ENCODE data around the gene TCF7L1.
A peak's percentile ranks its signal among the peaks of the same experiment; 100 is the strongest.

TCF7L1 gene

GRCh38 chr2:85230679-85231467 is 97.7 kb downstream of the TCF7L1 start:
- ATAC-seq (no peak), DNase-seq (no peak)

DNA sequence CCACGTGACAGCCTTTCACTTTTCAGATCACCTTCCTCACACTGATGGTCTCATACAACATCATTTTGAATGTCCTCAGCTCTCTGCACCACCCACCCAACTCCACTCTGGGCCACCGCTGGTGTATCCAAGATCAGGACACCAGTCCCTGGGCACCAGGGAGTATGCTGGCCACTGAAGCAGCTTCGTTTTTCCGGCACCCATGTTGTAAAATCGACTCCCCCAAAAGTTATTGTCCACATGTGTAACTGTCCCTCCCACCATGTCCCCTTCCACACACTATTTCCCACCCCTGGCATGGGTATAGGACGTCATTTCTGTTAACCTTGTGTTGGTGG is 98.2 kb downstream of the TCF7L1 start:
- DNase-seq (no peak), ATAC-seq (no peak)

DNA sequence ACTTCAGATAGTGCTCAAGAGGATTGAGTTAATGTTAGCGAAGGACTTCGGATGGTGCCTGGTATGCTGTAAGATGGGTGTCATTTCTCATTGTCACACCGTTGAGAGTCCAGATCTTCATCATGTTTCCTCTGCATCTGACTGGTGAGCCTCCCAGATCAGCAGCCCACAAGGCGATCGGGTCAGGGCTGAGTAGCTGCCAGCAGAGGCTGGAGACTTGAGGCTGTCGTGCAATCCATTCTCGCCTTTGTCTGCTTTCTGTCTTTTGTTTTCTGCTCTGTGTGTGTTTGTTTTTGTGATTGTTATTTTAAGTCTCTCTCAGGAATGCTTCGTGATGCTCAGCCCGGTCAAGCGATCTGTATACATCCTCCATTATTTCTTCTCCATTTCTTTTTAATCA is 98.8 kb downstream of the TCF7L1 start:
- DNase-seq (no peak), ATAC-seq (no peak)

GRCh38 chr2:85234868-85235267 is 101.7 kb downstream of the TCF7L1 start:
- DNase-seq (no peak), ATAC-seq (no peak)

GRCh38 chr2:85235281-85235680 is 102.1 kb downstream of the TCF7L1 start:
- ATAC-seq, result no peak

DNA sequence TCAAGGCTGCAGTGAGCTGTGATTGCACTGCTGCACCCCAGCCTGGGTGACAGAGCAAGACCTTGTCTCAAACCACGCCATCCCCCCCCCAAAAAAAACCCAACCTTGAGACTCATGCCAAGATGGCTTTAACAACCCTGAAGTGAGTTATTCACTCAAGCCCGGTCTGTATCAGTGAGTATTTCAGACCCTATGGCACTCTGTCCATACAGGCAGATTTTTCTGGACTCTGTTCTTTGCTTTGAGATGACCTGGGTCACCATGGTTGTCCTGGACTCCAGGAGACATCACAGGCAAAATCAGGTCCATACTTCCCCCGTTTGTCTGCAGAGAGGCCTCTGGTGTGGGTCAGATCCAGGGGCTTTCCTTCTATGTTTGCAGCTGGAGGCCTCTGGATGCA is 102.9 kb downstream of the TCF7L1 start:
- ATAC-seq (no peak), DNase-seq (no peak)

More at GRCh38 chr2:85235281-85235680, 102.1 kb downstream of the TCF7L1 start:
- no peak for DNase-seq

GRCh38 chr2:85237849-85238565 is 104.8 kb downstream of the TCF7L1 start:
- ATAC-seq (no peak), DNase-seq (no peak)

DNA sequence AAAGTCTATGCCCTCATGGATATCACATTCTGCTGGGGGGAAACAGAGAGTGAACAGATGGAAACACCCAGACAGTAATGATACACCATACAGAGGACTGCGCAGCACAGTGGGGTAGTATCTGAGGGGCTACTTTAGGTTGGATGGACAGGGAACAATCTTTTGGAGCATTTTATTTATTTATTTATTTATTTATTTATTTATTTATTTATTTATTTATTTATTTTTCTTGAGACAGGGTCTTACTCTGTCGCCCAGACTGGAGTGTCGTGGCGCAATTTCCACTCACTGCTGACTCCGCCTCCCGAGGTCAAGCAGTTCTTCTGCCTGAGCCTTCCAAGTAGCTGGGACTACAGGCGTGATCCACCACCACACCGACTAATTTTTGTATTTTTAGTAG is 105.4 kb downstream of the TCF7L1 start:
- DNase-seq (no peak), ATAC-seq (no peak)

DNA sequence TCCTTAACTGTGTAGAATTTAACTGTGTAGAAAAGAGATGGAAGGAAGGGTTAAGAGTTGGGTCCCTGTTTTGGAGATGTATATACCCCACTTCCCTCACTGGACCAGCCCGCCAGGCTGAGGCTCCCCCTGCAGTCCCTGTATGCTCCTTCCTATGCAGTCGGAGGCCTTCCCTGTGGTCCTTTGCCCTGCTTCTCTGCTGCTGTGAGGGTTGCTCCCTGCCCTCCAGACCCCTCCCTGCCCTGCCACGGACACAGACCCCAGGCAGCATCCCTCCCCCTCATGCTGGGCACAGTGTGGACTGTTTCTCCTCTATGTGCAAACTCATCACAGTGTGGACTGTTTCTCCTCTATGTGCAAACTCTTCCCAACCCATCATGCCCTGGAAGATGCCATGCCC is 105.9 kb downstream of the TCF7L1 start:
- ATAC-seq (no peak), DNase-seq (no peak)

DNA sequence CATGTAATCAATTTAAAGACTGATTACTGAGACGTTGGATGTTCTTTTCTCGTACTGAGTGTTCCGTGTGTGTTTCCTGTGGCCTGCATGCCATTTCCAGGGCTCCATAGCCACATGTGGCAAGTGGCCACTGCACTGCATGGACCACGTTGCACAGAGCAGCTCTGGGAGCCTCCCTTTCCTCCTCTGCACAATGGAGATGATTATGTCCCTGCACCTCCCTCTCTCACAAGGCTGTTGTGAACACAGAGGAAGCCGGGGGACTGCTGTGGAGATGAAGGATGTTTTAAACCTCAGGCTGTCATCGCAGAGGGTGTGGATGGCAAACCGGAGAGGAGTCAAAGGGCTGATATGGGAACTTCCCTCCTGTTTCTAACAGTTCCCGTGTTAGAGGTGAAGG is 106.9 kb downstream of the TCF7L1 start:
- no peak for DNase-seq
- ATAC-seq, result no peak

DNA sequence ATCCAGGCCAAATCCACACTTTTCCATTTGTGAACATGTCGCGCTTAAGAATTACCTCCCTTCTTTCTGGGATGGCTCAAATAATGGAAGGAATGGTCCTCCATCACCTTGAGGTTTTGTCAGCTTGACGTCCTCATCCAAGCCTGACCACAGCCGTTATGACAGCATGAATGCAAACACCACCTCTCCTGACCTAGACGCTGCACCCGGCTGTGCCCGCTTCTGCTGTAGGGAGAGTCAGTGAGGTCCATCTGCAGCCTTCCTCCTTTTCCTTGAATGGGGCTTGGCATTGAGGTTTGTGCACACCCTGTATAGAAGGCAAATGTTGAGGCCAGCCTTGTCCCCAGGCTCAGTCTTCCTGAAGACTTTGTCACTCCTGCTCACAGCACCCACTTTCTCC is 109.1 kb downstream of the TCF7L1 start:
- no peak for DNase-seq
- ATAC-seq, result no peak

DNA sequence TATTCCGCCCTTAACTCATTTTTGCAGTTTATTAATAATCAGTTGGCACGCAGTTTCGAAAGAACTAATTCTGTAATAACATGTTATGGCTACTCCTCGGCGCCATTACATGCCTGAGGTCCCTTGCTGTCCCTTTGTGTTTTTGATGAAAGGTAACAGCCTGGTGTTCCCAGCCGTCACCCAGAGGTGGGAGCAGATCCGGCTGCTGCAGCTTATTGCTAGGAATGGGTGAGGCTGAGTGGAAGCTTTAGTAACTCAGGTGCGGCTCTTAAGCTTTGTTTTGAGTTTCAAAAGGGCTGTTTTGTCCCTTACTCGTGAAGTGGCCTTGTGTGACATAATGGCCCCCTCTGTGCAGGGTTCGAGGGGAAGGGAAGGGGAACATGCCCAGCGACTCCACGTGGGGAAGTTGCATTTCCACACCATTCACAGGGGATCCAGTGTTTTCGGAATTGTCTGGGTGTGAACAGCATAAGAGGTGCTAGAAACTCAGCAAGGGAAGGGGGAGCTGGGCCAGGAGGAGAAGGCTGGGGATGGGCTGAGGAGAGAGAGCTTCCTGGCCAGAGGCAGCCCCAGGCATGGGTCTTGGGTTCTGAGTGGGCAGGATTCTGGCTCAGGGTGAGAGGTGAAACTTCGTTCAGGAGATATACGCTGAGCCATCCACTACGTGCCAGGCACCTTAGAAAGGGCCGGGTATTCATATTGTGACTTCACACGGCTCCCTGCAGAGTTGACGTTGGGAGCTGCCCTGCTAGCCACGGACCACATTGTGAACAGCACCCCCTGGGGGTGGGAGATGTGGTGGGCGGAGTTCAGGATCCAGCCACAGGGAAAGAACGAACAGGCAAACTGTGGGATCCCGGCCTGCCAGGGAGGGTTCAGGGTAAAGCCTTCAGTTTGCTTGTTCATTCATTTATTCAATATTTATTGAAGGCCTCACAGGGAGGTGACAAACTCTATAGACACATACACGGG is 110.2 kb downstream of the TCF7L1 start:
- ATAC-seq (no peak), DNase-seq (peak; percentile 35)

DNA sequence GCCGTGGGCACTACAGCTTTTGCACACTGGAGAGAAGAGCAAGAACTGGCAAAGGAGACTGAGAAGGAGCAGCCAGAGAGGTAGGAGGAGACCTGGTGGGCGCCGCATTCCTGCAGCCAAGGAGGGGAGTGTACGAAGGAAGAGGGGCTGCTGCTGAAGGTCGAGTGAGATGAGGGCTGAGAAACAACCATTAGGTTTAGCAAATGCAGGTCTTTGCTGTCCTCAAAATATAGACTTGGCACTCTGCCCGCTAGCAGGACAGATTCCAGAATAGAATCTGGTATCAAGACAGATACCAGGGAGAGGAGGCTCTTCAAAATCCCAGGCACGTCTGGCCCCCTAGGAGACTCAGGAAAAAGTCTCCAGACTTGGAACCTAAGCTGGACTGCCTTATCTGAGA is 111.6 kb downstream of the TCF7L1 start:
- ATAC-seq, result no peak
- DNase-seq, result no peak

DNA sequence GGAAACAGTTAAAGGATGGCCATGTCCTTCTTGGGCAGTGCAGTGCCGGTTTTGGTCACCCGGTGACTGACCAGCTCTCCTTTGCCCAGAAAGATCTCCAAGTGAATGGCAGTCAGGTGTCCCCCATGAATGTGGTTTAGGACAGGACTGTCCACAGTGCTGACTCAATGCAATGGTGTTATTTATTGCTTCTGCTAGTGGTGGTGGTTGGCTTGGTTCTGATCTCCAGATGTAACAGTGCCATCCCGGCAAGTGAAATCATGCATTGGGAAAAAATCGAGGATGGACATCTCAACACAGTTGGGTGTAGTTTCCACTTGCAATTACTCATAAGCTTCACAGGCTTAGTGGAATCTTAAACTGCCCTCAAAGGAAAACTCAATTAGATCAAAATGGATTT is 112.7 kb downstream of the TCF7L1 start:
- ATAC-seq, result no peak
- DNase-seq, result no peak

DNA sequence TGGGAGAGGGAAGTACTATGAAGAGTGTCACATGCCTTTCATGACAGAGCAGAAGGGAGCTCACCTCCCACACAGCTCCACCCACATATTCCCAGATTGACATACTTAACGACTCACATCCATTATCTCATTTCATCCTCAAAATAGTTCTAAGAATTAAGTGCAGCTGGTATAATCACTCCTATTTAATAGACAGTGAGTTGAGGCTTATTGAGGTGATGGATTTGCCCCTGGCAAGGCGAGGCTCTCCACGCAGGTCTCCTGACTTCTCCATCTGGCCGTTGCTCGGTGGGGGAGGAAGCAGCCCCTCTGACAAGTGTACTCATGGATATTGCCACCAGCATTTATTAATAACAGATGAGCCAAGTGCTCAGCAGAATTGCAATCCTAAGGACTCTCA is 113.2 kb downstream of the TCF7L1 start:
- ATAC-seq, result no peak

DNA sequence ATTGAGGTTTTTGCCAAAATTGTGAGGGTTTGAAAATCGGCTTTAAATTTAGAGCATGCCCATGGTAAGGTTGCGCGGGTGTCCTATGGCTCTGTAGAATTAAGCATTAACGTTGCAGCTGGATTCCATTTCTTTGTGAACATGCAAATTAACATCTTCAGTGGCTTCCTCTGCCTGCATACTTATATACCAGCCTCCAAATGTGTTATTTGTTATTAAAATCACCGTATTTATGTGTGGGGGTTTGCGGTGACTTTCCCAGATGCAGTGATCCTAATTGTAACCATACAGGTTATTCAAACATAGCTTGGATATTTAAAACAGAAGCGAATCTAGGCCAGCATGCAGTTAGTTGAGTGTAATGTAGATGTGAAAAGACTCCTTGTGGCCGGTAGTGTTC is 114.4 kb downstream of the TCF7L1 start:
- no peak for DNase-seq
- ATAC-seq, result no peak

More for the DNA sequence above, 113.2 kb downstream of the TCF7L1 start:
- DNase-seq, result no peak

DNA sequence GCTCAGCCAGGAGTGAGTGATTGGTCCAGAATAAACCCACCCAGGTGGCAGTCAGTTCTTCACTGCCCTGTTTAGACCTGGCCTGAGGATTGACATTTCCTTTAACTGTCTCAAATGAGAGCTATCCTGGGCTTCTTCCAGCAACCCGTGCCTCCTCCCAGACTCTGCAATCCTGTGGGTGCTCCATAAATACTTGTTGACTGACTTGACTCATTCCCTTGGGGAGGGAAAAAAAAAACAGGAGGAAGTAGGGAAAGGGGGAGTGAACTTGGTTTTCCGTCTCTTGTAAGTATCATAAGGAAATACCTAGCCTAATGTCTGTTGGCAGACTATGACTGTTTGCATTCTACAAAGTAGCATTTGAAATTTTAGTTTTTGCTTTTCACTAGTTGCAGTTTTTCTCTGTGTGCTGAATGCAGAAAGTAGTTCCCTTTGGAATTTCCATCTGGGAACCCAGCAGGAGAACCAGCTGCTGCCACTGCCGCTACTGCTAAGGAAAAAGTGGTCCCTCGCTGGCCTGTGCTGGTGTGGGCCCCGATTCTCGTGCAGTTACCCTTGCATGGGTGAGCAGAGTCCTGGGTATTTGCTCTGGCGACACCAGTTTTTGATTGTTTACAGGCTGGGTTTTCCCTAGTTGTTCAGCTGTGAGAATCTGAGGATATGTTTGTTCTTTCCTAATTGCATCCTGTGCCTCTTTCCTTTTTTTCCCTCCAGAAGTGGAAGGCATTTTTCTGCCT is 115.7 kb downstream of the TCF7L1 start:
- ATAC-seq, result no peak

GRCh38 chr2:85250045-85250444 is 116.9 kb downstream of the TCF7L1 start:
- ATAC-seq (no peak), DNase-seq (no peak)

More for the DNA sequence above, 115.7 kb downstream of the TCF7L1 start:
- DNase-seq, result no peak

- ATAC-seq (no peak), DNase-seq (no peak)
These were observed 118.0 kb downstream of the TCF7L1 start for GRCh38 chr2:85251070-85251616.

DNA sequence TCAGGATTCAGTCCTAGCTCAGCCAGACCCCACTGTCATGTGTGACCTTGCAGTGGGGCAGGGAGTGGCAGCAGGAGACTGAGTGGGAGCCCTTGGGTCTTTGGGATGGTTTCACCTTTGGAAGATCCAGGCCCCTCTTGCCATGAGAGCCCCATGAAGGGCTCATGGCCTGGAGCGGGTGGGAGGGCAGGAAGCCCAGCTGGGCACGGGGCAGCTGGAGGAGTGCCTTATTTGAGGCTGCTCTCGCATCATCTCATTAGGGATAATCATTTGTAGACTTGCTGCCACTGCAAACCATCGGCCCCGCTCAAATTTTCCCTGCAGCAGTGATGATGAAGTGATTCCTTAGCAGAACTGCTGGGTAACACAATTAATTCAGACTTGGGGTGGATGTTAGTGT is 120.7 kb downstream of the TCF7L1 start:
- DNase-seq (no peak), ATAC-seq (no peak)

DNA sequence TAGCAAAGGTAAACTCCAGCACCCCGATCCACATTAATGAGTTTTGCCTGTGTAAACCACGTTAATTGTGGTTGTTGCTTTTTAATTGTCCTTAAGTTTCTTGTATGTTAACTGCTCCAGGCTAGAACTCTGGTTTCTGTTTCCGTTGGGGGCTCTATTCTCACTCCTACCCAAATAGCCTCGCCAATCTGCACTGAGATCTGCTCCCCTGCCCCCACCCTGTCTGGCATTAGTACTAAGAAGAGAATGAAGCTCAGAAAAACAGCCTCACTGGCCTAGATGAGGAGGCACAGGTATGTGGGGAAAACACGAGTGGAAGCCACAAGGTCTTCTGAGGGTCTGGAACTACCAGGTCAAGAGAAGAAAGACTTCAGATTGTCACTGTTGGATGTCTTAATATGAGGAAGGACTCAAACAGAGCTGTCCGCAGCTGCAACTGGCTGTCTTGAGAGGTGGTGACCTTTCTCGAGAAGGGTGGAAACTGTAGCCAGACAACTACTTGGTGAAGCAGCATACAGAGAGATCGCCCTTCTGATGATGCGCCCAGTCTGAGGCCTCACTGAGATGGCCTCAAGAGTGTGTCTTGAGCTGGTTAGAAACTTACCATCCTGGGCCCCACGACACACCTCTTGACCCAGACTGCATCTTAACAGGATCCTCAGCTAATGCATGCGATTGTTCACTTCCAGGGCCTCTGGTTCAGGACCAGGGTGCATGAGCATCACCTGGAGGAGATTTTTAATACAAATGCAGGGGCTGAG is 121.5 kb downstream of the TCF7L1 start:
- DNase-seq (no peak), ATAC-seq (no peak)
